ENCODE measurements around the gene POC1B.

POC1B gene

GRCh38 chr12:89476232-89476631 is 49.6 kb downstream of the POC1B start:
- H3K4me3 ChIP-seq (ENCODE audit: low read length) = no peak overlapping the region
- no peak for DNase-seq (ENCODE audit: low read depth)
- TF ChIP-seq CTCF (conservative IDR thresholded peaks at IDR 0.05; ENCODE audit: low read depth, low read length) = no peak

- DNase-seq (ENCODE audit: low read depth) = no peak
- TF ChIP-seq CTCF (conservative IDR thresholded peaks at IDR 0.05; ENCODE audit: low read depth, low read length) = no peak
- no peak overlapping the region for H3K4me3 ChIP-seq (ENCODE audit: low read length)
Observed at GRCh38 chr12:89475203-89475990, 50.5 kb downstream of the POC1B start.

- no peak for TF ChIP-seq CTCF (conservative IDR thresholded peaks at IDR 0.05; ENCODE audit: low read depth, low read length)
- DNase-seq (ENCODE audit: low read depth) = no peak
- H3K4me3 ChIP-seq (ENCODE audit: low read length) = no peak overlapping the region
Observed at GRCh38 chr12:89474615-89475014, 51.2 kb downstream of the POC1B start.

- DNase-seq (ENCODE audit: low read depth) = no peak
- H3K4me3 ChIP-seq (ENCODE audit: low read length) = no peak overlapping the region
- no peak for TF ChIP-seq CTCF (conservative IDR thresholded peaks at IDR 0.05; ENCODE audit: low read depth, low read length)
Observed at GRCh38 chr12:89472508-89472907, 53.3 kb downstream of the POC1B start.

GRCh38 chr12:89470741-89471509 is 54.9 kb downstream of the POC1B start:
- peak; percentile 71 for TF ChIP-seq CTCF (conservative IDR thresholded peaks at IDR 0.05; ENCODE audit: low read depth, low read length)
- no peak for DNase-seq (ENCODE audit: low read depth)
- H3K4me3 ChIP-seq (ENCODE audit: low read length) = no peak overlapping the region

- H3K4me3 ChIP-seq (ENCODE audit: low read length) = no peak overlapping the region
- TF ChIP-seq CTCF (conservative IDR thresholded peaks at IDR 0.05; ENCODE audit: low read depth, low read length) = no peak
Observed at GRCh38 chr12:89469361-89469760, 56.5 kb downstream of the POC1B start.

More at GRCh38 chr12:89469361-89469760, 56.5 kb downstream of the POC1B start:
- no peak for DNase-seq (ENCODE audit: low read depth)
